HCT116 (cell line): ENCODE results near the gene GFAP. TPM values are rescaled to one million over a fixed set of nuclear protein-coding genes. Genes with fewer than 3 reads are reported as not detected.
A peak's percentile ranks its signal among the peaks of the same experiment; 100 is the strongest.

Source experiments
- ATAC-seq: fragments of 200-7000 bp; cut with Tn5 transposase; 2 replicates; pipeline ENCODE4 v1.9.1; 2020; ENCODE audit warnings: mild to moderate bottlenecking, moderate library complexity
- BruUV-seq: library from RNA; stranded (reverse); fragments of 400-500 nt; replicated peaks from 2 replicates; lab custom pipeline; 2021; lab: Mats Ljungman, UMichigan
- CTCF ChIA-PET: fragments of 300-600 bp; sonication (Branson Sonifier 250); formaldehyde crosslinking; loops from one replicate; lab custom pipeline; 2021; ENCODE audit warnings: antibody characterized with exemption; lab: Charles Lee
- POLR2A ChIA-PET: fragments of 300-600, 350-600 bp; sonication (Branson Sonifier 250); formaldehyde crosslinking; loops from one replicate; lab custom pipeline; 2021; ENCODE audit warnings: antibody characterized with exemption; lab: Charles Lee
- RAD21 ChIA-PET, 2 experiments: fragments of 300-600 bp; sonication (Branson Sonifier 250); formaldehyde crosslinking; loops; one replicate each; lab custom pipeline; 2023; ENCODE audit warnings: low total read pairs in 2 of 2; ENCODE audit not compliant: uncharacterized antibody in 2 of 2, unreplicated experiment in 2 of 2, low non-redundant PET in 1 of 2; lab: Charles Lee
- DNase-seq: peaks from one replicate; pipeline ENCODE4 v3.0.0-alpha.2; 2010; ENCODE audit warnings: low read depth, low spot score
- H2AFZ ChIP-seq: fragments of 200-600 bp; shearing (Covaris generic), sonication (generic); 2 replicates; pipeline ENCODE4 v1.6.1; 2017; ENCODE audit warnings: low read depth, mixed run types, mixed read lengths, antibody characterized with exemption, low read length; ENCODE audit not compliant: poor library complexity, severe bottlenecking
- H3K27ac ChIP-seq: 2 replicates; pipeline ENCODE4 v1.5.1; 2012; ENCODE audit warnings: low read depth, low read length
- H3K27me3 ChIP-seq: fragments of 200-600 bp; sonication (generic); 2 replicates; pipeline ENCODE4 v1.6.1; 2016; ENCODE audit warnings: mixed run types, low read length, mixed read lengths; ENCODE audit not compliant: insufficient read depth
- H3K36me3 ChIP-seq, 2 experiments: fragments of 200-500 bp in 1 of 2; fragments of 200-600 bp in 1 of 2; sonication (Bioruptor generic) in 1 of 2; sonication (generic) in 1 of 2; 2 replicates each; pipeline versions ENCODE4 v1.5.1 to v1.6.1; 2014 to 2016; ENCODE audit warnings: low read length in 2 of 2, inconsistent platforms in 1 of 2, mixed read lengths in 1 of 2, mixed run types in 1 of 2; ENCODE audit not compliant: insufficient read depth in 2 of 2, control insufficient read depth in 1 of 2
- H3K4me1 ChIP-seq, 2 experiments: fragments of 200-600 bp in 1 of 2; sonication (generic) in 1 of 2; 2 replicates each; pipeline versions ENCODE4 v1.5.1 to v1.6.1; 2012 to 2017; ENCODE audit warnings: low read length in 2 of 2, inconsistent platforms in 1 of 2, mild to moderate bottlenecking in 1 of 2, mixed read lengths in 1 of 2, mixed run types in 1 of 2, moderate library complexity in 1 of 2; ENCODE audit not compliant: insufficient read depth in 2 of 2, control insufficient read depth in 1 of 2
- H3K4me2 ChIP-seq: fragments of 200-600 bp; sonication (generic); 2 replicates; pipeline ENCODE4 v1.6.1; 2017; ENCODE audit warnings: mixed run types, low read length, mixed read lengths
- H3K4me3 ChIP-seq, 2 experiments: fragments of 200-600 bp in 1 of 2; sonication (generic) in 1 of 2; replicated peaks in 1 of 2; 2 replicates each; pipeline ENCODE4 v1.5.1; 2011 to 2016; ENCODE audit warnings: low read length in 2 of 2, control low read depth in 1 of 2, low read depth in 1 of 2, mild to moderate bottlenecking in 1 of 2, mixed read lengths in 1 of 2, mixed run types in 1 of 2
- H3K79me2 ChIP-seq: fragments of 200-600 bp; sonication (generic); 2 replicates; pipeline ENCODE4 v1.6.1; 2017; ENCODE audit warnings: mild to moderate bottlenecking, mixed run types, low read length, moderate library complexity, mixed read lengths; ENCODE audit not compliant: insufficient read depth
- H3K9ac ChIP-seq: fragments of 200-600 bp; sonication (generic); 2 replicates; pipeline ENCODE4 v1.6.1; 2016; ENCODE audit warnings: low read length, mixed read lengths
- H3K9me2 ChIP-seq: fragments of 200-600 bp; sonication (generic), shearing (Covaris generic); 2 replicates; pipeline ENCODE4 v1.6.1; 2017; ENCODE audit warnings: mixed run types, mild to moderate bottlenecking, moderate library complexity; ENCODE audit not compliant: insufficient read depth
- H3K9me3 ChIP-seq, 2 experiments: fragments of 200-500 bp in 1 of 2; fragments of 200-600 bp in 1 of 2; sonication (Bioruptor generic) in 1 of 2; sonication (generic) in 1 of 2; 2 replicates each; pipeline ENCODE4 v1.6.1; 2014 to 2017; ENCODE audit warnings: low read length in 2 of 2, mixed read lengths in 2 of 2, inconsistent platforms in 1 of 2, low read depth in 1 of 2, mild to moderate bottlenecking in 1 of 2, mixed run types in 1 of 2, moderate library complexity in 1 of 2; ENCODE audit not compliant: control insufficient read depth in 1 of 2, insufficient read depth in 1 of 2
- H4K20me1 ChIP-seq: fragments of 200-600 bp; sonication (generic), shearing (Covaris generic); 2 replicates; pipeline ENCODE4 v1.6.1; 2017; ENCODE audit warnings: mixed run types, mild to moderate bottlenecking, moderate library complexity; ENCODE audit not compliant: insufficient read depth
- CTCF ChIP-seq, 3 experiments: fragments of 200-600 bp in 1 of 3; sonication (generic) in 1 of 3; IDR thresholded peaks in 2 of 3; conservative IDR thresholded peaks in 1 of 3; 2 replicates each; pipeline ENCODE4 v1.5.1; 2012 to 2017; ENCODE audit warnings: low read depth in 2 of 3, low read length in 2 of 3, antibody characterized with exemption in 1 of 3, borderline replicate concordance in 1 of 3, control low read depth in 1 of 3, mild to moderate bottlenecking in 1 of 3, mixed read lengths in 1 of 3, mixed run types in 1 of 3, moderate library complexity in 1 of 3; ENCODE audit not compliant: insufficient read depth in 1 of 3
- EZH2phosphoT487 ChIP-seq: fragments of 200-600 bp; IDR thresholded peaks from 2 replicates; pipeline ENCODE4 v1.6.1; 2018; ENCODE audit warnings: antibody characterized with exemption, borderline replicate concordance
- RAD21 ChIP-seq: IDR thresholded peaks from 2 replicates; pipeline ENCODE4 v1.6.1; 2012; ENCODE audit warnings: low read depth, mild to moderate bottlenecking
- SIN3A ChIP-seq: IDR thresholded peaks from 2 replicates; pipeline ENCODE4 v1.6.1; 2012; ENCODE audit warnings: low read depth
- TCF7L2 ChIP-seq: IDR thresholded peaks from 2 replicates; pipeline ENCODE4 v1.7.0; 2011; ENCODE audit warnings: borderline replicate concordance, inconsistent platforms; ENCODE audit not compliant: insufficient read depth, insufficient read length; ENCODE audit errors: extremely low read depth
- intact Hi-C: fragments of 100-400 bp; cut with micrococcal nuclease; formaldehyde crosslinking; loops from 2 replicates; pipeline ENCODE4 v1.10.0; 2022
- total RNA-seq: library from RNA; stranded (reverse); gene quantifications from one replicate; pipeline ENCODE4 v1.2.1, GENCODE V29; 2021; ENCODE audit not compliant: unreplicated experiment

GFAP gene
- total RNA-seq, 1 experiment from 2014 or later, result not detected

DNA sequence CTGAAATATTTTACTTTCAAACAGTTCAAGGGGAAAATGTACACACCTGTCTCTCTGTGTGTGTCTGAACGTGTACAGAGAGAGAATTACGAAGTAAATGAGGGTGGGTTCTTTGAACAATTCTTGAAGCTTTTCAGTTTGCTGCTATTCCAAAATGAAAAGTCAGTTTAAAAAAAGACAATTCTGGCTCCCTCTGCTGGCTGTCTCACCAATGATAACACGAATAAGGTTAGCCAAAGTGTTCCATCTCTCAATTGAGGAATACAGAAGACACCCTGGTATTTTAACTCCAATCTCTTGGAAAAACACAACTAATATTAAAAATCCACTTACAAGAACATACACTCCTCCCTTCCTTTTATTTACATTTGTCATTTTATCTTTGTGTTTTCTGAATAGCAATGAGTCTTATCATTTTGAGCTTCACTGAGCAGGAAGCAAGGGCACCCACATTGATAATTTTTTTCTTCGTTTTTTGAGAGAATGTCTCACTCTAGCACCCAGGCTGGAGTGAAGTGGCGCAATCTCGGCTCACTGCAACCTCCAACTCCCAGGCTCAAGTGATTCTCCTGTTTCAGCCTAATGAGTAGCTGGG is 36.6 kb downstream of the GFAP start:
- H3K27me3 ChIP-seq, result no peaks in the 10 kb centered on the region
- TF ChIP-seq RAD21, result peak; percentile 66
- no peak for TF ChIP-seq SIN3A
- no peak for TF ChIP-seq EZH2phosphoT487
- TF ChIP-seq CTCF (IDR thresholded peaks at IDR 0.05 in 2 of 3, conservative IDR thresholded peaks at IDR 0.05 in 1 of 3; ENCODE audit: borderline replicate concordance in 1 of 3, insufficient read depth in 1 of 3, low read depth in 2 of 3, low read length in 2 of 3), result peak; percentile 62 to 78 (median 71); a peak in 5 of 6 replicates
- TF ChIP-seq TCF7L2, result no peak
- POLR2A ChIA-PET, result no interaction called here
- CTCF ChIA-PET, result interaction anchor here (0.5 to 3.0 kb wide), 8 partner anchors 10 to 143 kb away, joined by 3 to 29 read pairs (median 4); no protein-coding TSS in a partner anchor
- H3K27ac ChIP-seq, result no peak overlapping the region
- DNase-seq (peak; percentile 6), ATAC-seq (peak; percentile 55)
- H3K4me3 ChIP-seq, result no peak overlapping the region
- RAD21 ChIA-PET, result interaction anchor here (1.0 to 1.8 kb wide), 2 partner anchors 100 to 103 kb away, joined by 3 to 6 read pairs; no protein-coding TSS in a partner anchor
- H3K79me2 ChIP-seq, result peaks cover 19% of the 10 kb centered on the region
- H4K20me1 ChIP-seq, result no peaks in the 10 kb centered on the region
- no peaks in the 10 kb centered on the region for H3K4me1 ChIP-seq
- H3K4me2 ChIP-seq, result no peak overlapping the region
- H3K9ac ChIP-seq, result no peak overlapping the region
- no peak overlapping the region for H2AFZ ChIP-seq
- peaks cover 62 to 69% of the 10 kb centered on the region in 2 experiments for H3K36me3 ChIP-seq
- intact Hi-C loops, result loop anchor here (1.0 kb wide), 2 partner anchors 99 to 103 kb away; no protein-coding TSS in a partner anchor
- H3K9me3 ChIP-seq, result no peaks in the 10 kb centered on the region
- H3K9me2 ChIP-seq, result no peaks in the 10 kb centered on the region
- no TSS peak for BruUV-seq
